Umbilical cord (tissue), 2 donors: ENCODE measurements around the gene FBH1. TPM values are rescaled to one million over a fixed set of nuclear protein-coding genes. Genes with fewer than 3 reads are reported as not detected.
A peak's percentile ranks its signal among the peaks of the same experiment; 100 is the strongest.
"Not testable (repeated sequence)": the region's sequence is repeated elsewhere in the genome, so short reads cannot be mapped to it uniquely, and the experiment has no call there.

Experiments
- DNase-seq: peaks from one replicate; pipeline ENCODE4 v3.0.0-alpha.2; 2015; ENCODE audit warnings: low spot score
- total RNA-seq: library from RNA; depleted of rRNA; stranded (reverse); fragments of >200 nt; gene quantifications from one replicate; pipeline ENCODE4 v1.2.3, GENCODE V29; 2014; ENCODE audit warnings: low replicate concordance; ENCODE audit not compliant: insufficient read depth

The FBH1 gene
- total RNA-seq, 1 donor from 2014 or later, result 62.1 TPM

DNA sequence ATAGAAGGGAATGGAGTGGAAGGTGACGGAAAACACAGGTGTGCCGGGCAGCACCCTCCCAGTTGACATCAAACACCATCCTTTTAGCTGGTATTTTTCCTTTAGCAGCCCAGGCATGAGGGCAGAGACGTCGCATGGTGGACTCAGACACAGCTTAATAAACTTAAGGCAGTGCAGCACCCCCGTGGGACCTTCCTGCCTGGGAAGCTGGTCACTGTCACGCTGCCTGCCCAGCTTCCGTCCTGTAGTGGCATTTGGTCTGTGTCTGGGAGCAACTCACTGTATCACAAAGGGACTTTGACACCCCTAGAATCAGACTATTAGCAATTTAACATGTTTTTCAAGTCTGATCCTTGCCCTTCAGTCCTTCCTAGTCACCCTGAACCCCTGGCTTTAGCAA lies 51.5 kb downstream of the FBH1 start:
- DNase-seq, result no peak

DNA sequence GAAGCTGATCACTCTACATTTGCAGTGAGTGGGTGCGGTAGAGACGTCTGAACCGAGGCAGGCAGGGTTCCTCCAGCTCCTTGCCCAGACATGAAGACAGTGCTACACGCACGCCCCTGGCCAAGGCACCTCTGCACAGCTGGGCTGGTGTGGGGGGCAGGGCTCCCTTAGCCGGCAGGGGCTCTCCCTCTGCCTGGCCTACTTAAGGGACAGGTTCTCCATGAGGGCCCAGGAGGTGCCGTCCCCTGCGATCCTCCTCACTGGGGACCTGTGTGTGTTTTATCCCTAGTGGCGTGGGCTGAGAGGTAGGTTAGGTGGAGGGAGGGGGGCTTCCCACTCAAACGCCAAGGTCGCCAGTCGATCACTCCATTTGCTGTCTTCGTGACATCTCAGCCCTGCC lies 52.0 kb downstream of the FBH1 start:
- no peak for DNase-seq

DNA sequence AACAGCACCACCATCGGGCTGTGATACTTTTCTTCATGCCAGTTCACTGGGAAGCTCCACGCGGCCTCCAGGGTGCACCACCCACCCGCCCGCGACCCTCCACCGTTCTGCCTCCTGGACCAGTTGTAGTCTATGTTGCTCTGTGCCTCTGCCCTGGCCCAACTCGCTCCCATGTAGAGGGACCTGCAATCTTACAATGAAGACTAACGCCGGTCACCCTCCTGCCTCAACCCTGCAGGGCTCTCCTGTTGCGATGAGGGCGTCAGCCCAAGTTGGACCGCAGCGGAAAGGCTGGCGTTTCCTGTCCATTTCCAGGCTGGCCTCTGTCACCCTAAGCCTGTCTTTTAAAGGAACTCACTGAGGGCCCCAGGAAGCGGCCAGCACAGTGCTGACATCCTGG lies 52.4 kb downstream of the FBH1 start:
- DNase-seq, result peak; percentile 51

DNA sequence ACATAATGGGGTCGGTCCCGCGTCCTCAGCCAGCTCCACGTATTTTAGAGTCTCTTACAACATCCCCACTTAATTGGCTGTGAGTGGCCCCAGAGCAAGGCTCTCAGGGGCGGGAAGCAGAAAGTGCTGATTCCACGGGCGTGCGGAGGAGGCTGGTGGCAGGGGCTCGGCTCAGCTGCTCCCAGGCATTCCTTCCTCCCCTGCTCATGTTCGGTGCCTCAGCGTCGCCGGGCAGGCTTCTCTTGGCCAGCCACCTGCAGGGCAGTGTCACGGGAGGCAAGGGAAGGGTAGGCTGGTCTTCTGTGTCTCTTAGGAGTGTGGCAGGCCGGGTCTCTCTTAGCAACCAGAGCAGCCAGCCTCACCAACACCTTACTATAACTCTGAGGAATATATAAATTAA lies 53.5 kb downstream of the FBH1 start:
- peak; percentile 27 for DNase-seq

DNA sequence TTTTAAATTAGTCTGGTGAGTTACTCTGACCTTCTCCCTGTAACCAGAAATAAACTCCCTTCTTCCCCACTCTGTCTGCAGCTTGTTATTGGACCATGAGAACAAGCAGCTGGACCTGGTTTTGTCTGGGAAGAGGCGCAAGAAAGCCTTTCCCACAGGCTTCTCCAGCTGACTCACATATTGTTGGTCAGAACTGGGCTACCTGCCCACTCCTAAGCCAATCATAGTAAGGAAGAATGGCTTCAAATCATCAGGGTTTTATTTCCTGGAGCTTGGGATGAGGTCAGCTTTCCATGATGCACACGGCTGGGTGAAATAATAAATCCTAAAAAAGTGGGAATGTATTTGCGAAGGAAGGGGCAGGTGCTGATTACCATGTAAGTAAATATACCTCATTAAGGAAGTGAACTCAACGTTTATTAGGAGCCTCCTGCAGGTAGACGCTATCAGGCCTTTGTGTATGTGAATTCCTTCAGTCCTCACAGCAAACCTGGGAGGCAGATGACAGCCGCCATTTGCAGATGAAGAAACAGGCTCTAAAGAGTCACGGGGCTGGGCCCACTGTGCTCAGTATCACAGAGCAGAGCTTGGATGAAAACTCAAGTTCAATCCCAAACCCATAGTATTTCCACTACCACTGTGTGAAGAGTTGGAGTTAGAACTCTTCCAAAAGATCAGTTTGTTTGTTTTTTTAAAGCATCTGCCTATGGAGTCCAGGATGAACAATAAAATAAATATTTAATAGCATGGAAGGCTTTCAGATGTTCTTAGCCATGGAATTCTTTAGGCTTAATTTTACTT lies 54.5 kb downstream of the FBH1 start:
- peak; percentile 98 for DNase-seq

DNA sequence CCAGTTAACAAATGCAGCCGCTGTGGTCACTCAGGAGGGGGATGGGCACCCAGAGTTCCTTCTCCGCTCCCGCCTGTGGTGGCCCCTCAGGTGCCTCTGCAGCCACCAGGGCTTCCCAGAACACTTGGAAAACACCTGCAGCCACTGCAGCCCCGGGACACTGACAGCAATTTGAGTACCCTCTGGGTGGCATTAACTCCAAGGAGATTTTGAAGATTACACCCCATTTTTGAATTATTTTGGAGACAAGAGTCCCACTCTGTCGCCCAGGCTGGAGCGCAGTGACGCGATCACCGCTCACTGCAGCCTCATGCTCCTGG lies 55.1 kb downstream of the FBH1 start:
- DNase-seq, result no peak

DNA sequence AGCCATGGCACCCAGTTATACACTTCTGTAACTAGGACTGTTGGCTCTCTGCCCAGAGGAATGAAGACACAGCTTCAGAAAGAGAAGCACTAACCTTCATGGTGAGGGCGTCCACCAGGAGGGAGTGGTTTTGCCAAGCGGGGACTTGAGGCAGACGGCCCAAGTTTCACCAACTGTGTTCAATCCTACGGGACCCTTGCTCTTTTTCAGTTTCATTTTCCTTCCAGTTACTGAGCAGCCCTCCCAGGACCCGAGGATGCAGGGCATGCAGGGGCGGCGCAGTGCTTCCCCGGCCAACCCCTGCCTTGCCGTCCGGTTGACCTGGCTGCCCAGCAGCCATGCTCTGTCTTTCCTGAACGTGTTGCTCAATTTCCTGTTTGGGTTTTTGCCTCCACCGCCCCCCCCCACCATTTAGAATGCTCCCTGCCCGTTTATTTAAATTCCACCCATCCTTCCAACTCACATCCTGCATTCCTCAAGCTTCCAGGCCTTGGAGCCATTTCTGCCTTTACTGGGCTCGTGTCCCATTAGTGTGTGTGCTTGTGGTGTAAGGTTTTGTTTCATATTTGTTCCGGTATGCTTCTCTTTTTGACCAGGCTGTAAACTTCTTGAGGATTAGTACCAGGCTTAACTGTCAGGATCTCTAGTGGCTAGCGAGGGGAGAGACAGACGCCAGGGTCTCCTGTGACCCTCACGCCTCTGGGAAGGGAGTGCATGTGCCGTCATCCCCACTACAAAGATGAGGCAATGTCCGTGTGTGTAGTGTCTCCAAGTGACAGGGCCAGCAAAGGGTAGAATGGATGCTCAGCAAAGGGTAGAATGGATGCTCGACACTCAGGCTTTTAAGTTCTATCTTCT lies 55.7 kb downstream of the FBH1 start:
- DNase-seq, result peak; percentile 73

DNA sequence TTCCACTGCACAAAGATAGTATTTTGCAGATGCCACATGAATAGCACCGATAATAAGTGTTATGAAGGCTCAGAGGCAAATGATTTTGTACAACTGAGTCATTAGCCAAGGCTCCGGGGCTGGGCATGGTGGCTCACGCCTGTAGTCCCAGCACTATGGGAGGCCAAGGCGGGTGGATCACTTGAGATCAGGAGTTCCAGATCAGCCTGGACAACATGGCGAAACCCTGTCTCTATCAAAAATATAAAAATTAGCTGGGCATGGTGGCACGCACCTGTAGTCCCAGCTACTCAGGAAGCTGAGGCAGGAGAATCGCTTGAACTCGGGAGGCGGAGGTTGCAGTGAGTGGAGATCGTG lies 56.4 kb downstream of the FBH1 start:
- not testable (repeated sequence) for DNase-seq

DNA sequence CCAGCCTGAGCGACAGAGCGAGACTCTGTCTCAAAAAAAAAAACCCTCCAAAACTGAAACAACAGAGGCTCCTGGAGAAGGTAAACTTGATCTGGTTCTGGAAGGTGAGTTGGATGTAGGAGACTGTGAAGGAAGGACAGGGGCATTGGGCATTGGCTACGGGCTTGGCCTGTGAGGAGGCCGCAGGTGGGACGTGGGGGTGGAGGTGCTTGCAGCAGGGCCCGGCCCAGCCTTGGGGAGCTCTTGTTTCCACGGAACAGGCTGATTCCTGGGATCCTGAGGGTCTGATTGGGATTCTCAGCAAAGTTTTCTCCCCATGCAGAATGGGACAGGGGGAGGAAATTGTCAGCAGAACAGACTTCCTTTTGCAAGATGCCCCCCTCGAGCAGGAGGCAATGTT lies 56.7 kb downstream of the FBH1 start:
- no peak for DNase-seq

DNA sequence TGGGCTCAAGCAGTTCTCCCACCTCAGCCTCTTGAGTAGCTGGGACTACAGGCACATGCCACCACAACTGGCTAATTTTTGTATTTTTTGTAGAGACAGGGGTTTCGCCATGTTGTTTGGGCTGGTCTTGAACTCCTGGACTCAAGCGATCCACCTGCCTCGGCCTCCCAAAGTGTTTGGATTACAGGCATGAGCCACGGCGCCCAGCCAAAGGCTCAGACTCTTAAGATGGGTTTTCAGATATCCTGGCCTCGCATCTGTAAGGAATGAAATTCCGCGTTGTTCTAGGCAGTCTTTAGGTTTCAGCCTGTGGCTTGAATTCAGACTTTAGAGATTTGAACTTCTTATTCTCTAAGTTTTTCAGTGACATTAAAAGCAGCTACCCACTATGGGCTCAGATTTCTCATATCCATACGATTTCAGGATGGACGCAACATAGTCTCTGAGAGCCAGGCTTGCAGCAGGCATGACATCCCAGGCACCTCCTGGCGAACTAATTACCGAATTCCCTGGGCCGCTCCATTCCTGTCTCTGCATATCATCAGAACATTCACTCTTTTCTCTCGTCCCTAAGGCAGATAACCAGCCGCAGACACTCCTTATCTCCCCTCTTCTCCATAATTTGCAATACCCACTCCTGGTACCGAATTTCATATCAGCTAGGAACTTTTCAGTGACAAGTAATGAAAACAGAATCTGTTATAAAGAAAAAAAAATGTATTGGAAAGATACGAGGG lies 57.6 kb downstream of the FBH1 start:
- no peak for DNase-seq

DNA sequence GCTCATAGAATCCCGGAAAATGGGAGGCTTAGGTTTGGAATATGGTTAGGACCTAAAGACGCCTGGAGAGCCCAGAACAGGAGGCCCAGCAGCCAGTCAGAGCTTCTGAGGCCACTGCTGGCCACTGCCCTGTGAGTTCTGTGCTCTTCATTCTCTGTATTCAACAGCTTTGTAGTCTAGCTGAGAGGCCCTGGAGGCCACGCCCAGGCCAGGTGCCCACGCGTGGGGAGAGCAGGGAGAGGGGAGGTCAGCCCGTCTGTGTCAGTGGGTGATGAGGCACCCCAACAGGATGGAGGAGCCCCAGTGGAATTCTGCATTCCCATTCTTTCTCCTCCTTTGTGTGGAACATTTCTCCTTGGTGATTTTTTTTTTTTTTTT lies 58.2 kb downstream of the FBH1 start:
- no peak for DNase-seq

DNA sequence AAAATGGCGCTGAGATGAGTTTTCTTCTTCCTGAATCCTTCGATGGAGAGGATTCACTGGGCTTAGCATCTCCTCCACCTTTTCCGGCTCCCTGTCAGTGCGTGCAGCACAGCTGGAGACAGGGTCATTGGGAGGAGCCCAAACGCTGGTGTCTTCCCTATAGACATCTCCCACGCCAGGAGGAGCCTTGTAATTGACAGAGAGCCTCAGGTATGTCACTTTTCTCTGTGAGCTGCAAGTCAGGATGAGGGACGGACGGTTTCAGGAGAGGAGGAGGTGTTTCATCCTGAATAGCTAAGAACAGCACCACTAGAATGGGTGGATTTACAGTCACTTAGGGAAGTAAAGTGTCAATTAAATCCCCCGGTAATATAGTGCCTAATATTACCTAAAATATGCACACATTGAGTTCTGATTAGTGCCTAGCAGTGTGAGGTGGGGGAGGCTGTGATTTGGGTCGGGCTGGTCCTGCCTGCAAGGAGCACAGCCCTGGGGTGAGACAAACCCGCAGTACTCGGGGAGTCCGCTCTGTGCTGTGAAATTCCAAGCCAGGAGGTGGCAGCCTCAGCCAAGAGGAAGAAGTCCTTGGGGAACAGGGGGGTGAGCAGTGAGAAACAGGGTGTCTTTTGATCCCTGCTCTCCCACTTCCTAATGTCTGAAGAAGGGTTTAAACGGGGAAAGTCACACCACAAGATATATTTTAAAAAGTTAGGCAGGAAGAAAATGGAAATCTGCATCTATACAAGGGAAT lies 59.1 kb downstream of the FBH1 start:
- DNase-seq, result peak; percentile 65

DNA sequence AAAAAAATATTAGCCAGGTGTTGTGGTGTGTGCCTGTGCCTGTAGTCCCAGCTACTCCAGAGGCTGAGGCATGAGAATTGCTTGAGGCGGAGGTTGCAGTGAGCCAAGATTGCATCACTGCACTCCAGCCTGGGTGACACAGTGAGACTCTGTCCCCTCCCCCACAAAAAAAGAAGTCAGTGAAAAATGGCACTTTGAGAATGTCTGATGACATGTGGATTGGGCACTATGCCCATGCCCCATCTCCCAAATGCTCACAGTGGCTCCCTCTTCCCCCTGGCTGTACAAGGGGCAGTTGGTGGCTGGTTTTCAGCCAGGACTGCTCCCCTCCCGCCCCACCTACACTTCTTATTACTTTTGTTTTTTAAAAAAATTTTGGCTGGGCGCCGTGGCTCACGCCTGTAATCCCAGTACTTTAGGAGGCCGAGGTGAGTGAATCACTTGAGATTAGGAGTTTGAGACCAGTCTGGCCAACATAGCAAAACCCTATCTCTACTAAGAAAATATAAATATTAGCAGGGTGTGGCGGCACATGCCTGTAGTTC lies 61.2 kb downstream of the FBH1 start:
- DNase-seq, result no peak

DNA sequence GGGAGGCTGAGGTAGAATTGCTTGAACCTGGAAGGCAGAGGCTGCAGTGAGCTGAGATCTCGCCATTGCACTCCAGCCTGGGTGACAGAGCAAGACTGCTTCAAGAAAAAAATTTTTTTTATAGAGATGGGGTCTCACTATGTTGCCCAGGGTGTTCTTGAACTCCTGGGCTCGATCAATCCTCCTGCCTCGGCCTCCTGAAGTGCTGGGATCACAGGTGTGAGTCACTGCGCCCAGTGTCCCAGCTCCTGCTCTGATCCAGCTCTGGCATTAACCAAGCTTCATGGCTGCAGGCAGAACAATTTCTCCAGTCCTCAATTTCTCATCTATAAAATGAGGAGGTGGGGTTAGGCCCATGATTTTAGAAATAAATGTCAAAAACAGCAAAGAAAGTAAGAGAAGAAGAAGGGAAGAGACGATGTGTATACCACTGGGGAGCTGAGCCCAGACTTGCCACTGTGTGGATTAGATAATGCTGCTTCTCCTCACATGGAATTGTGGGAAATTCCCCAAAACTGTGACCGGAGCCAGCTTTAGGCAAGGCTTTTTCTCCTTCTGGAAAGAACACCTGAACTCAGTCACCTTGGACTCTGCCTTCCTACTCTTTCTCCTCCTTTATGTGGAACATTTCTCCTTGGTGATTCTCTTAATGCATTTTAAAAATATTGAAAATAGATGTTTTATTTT lies 61.8 kb downstream of the FBH1 start:
- no peak for DNase-seq

DNA sequence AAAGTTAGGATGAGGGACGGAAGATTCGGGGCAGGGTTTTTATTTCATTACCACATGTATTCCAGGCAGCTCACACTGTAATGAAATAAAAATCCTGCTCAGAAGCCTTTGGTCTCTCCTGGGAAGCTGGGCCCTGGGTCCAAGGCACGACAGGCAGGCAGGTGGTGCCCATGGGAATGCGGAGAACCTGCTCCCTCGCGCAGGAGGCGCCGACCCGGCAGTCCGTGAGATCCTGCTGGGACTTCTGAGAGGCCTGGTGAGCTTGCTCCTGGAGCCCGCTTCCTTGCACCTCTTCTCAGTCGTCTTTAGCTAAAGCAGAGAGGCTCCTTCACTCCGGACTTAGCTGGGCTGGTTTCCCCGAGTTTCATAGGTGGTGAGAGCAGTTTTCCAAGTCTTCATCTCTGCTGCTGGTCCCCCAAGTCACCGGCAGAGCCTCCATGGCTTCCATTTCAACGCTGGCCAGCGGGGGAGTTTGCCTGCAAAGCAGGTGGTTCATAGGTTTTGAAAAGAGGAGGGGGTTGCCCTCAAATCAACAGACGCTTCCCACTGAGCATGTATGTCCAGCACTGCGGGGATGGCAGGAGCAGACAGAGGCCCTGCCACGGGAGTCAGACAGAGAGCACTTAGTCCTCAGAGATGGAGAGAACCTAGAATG lies 62.8 kb downstream of the FBH1 start:
- no peak for DNase-seq

DNA sequence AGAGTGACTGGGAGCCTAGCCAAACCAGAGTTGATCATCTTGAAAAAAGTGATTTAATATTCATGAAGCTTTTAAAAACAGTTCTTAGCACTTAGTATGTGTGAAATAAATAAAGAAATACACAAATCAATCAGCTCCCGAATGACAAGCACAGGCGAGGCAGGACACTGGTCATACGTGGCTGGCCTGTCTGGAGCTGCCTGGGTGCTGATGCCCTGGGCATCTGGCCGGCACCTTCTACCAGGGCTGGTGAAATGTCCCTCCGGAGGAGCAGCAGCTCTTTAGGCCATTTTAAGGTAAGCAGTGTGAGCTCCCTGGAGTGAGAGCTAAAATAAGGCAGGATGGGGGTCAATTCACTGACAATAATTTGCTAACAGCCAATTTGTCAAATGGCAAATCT lies 63.6 kb downstream of the FBH1 start:
- no peak for DNase-seq

DNA sequence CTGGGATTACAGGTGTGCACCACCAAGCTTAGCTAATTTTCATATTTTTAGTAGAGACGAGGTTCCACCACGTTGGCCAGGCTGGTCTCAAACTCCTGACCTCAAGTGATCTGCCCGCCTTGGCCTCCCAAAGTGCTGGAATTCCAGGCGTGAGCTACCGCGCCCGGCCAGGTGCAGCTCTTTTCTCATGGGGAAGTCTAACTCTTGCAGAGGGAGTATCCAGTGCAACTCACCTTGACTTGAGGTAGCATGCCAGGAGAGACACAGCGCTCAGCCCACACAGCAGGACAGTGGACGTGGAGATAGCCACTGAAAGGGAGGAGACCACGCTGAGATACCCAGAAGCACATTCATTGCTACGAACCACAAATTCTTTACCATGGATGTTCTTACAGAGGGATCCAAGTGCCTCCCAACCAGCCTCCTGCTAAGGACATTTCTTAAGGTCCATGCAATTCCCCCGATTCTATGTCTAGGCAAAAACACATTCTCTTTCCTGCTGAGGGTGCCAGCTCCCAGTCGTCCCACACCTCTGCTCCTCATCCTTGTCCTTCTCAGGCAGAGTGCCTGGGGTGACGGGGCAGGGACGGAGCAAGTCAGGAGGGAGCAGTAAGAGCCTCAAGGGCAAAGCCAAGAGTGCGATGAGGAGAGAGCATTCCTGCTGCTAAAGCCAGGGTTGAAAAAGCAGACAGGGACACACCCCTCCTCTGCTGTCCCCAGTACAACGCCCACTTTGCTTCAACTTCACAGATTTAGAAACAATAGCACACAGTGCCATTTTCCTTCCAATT lies 66.3 kb downstream of the FBH1 start:
- no peak for DNase-seq

DNA sequence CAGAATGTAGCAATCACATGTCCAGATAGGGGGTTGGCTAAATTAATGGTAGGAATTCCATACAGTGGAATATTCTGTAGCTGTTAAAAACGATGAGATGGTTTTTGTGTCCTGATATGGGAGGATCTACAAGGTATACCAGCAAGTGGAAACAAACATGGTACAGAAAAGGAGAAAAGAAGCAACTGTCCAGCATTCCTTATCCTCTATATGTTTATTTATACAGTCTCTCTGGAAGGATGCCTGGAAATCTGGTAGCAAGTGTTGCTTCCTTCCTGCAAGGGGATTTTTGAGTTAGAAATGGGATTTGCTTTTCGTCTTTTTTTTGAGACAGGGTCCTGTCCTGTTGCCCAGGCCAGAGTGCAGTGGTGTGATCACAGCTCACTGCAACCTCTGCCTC lies 68.0 kb downstream of the FBH1 start:
- DNase-seq, result no peak

DNA sequence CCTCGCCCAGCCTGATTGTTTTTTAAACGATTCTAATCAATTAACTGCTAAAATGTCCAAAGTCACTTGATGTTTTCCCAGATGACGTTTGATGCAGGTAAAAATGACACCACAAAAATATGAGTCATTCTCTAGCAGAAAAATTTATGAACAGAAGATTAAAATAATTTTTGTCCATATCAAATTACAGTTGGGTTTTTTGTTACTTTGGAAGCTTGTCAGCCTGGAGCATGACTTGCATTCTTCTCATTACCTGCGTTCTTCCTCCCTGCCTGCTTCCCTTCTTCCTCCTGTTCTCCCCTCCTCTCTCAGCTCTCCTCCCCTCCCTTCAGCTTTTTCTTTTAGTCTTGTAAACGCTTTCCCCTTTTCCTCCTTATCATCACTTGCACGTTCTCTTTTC lies 68.6 kb downstream of the FBH1 start:
- DNase-seq, result no peak

DNA sequence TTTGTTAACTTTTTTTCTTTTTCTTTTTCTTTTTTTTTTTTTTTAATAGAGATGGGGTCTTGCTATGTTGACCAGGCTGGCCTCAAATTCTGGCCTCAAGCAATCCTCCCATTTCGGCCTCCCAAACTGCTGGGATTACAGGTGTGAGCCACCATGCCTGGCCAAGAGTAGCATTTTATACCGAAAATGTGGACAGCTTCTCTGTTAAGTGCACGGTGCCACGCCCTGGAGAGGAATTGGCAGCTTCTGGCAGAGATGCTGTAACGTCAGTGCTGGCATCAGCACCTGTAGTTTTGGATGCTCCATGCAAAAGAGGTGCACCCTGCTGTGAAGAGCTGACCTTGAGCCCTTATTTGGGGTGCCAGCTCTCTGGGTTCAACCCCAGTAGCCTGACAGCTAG lies 69.1 kb downstream of the FBH1 start:
- no peak for DNase-seq
